ENCODE results near the gene LRRC8A.

The LRRC8A gene

DNA sequence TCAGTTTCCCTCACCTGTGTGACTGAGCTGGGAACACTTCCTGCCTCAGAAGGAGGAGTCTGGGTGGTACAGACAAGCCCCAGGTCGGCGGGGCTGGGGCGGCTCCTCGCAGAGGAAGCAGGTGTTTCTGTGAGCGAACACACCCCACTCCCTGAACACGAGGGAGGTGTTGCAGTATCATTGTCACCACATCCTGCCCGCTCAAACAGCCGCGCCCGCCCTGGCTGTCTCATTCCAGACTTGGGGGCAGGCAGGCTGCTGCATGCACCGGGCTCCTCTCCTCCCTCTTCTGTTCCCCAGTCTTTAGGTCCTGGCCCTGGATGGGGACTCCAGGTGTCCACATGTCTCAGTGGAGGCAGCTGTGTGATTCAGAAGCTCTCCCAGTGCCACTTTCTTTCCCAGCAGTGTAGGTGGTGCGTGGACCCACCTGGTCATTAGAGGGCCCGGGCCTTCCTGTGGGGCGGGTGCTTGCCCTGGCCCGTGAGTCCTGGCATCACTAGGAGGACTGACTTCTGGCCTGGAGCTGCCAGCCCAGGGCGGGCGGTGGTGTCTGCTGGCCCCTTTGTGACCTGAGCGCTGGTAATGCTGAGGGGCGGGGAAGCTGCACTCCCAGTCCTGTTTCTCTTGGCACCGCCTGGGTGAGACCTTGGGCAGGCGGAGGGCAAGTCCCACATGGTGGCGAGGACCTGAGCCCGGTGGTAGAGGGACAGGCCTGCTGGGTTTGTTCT is 20.6 kb downstream of the LRRC8A start:
- DNase-seq = no peak

DNA sequence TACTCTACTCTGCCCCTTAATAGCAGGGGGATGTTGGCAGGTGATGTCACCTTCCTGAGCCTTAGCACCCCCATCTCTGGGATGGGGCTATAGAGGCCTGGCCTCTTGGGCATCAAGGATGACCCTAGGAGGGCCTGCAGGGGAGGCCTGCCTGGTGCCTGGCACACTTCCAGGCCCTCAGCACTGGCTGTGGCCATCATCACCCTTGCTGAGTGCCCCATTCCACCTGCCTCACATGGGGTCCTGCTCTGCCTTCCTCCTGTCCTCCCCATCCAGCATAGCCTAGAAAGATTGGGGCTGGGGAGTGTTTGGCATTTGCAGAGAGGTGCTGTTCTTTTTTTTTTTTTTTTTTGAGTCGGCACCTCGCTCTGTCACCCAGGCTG is 21.1 kb downstream of the LRRC8A start:
- DNase-seq = no peak

DNA sequence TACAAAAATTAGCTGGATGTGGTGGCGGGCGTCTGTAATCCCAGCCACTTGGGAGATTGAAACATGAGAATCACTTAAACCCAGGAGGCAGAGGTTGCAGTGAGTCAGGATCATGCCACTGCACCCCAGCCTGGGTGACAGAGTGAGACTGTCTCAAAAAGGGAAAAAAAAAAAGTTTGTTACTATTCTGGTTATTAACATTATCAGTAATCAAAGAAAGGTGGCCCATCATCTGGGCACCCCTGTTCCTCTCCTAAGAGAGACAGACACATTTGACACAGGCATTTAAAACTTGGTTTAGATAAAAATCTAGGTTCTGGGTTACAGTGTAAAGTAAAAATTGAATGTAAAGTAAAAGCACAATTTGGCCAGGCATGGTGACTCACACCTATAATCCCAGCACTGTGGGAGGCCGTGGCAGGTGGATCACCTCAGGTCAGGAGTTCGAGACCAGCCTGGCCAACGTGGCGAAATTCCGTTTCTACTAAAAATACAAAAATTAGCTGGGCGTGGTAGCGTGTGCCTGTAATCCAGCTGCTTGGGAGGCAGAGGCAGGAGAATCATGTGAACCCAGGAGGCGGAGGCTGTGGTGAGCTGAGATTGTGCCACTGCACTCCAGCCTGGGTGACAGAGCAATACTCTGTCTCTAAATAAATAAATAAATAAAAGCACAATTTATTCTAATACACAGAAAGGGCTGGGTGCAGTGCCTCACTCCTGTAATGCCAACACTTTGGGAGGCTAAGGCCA is 22.1 kb downstream of the LRRC8A start:
- DNase-seq = no peak

DNA sequence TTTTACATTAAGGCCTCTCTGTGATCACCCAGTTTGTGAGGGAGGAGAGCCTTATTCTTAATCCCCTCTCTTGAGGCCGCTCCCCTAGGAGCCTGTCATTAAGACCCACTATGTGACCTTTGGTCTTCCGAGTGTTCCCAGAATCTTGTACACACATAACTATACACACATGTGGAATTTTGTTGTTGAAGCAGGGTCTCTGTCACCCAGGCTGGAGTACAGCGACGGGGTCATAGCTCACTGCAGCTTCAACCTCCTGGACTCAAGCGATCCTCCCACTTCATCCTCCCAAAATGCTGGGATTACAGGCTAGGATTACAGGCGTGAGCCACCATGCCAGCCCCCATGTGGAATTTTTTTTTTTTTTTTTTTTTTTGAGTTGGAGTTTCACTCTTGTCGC is 24.0 kb downstream of the LRRC8A start:
- no peak for DNase-seq

DNA sequence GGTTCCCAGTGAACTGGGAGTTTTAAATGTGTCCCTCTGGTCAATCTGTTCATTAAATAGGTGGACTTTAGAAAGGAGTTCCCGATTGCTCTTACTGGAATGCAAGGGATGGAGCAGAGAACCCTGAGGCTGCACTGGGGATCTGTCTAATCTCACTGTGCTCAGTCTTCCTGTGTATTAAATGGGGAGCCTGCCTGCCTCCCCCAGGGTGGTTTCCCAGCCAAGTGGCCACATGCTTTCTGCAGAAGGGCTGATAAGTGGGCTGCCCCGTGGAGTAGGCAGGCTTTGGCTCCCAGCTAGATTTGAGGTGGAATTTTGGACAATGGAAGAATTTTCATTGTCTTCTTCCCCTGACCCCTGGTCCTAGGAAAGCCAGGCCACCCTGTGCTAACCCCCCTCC is 24.8 kb downstream of the LRRC8A start:
- no peak for DNase-seq

DNA sequence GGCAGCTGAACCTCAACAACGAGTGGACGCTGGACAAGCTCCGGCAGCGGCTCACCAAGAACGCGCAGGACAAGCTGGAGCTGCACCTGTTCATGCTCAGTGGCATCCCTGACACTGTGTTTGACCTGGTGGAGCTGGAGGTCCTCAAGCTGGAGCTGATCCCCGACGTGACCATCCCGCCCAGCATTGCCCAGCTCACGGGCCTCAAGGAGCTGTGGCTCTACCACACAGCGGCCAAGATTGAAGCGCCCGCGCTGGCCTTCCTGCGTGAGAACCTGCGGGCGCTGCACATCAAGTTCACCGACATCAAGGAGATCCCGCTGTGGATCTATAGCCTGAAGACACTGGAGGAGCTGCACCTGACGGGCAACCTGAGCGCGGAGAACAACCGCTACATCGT is 26.4 kb downstream of the LRRC8A start:
- no peak for DNase-seq

DNA sequence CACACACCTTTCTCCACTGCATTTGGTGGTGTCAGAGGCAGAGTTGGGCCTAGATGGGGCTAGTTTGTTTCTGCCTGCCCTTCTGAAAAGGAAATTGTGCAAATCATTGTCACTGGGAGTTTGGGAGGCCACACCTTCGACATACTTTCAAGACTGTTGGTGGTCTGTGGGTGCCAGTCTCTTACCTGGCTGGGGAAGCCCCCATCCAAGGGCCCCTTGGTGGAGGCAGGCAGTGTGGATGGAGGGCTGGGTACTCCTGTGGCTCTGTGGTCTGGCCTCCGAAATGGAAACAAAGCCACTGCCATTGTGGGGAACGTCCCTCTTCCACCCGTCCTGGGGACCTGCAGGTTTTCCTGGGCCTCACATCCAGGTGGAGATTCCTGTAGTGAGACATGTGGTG is 27.9 kb downstream of the LRRC8A start:
- no peak for DNase-seq

DNA sequence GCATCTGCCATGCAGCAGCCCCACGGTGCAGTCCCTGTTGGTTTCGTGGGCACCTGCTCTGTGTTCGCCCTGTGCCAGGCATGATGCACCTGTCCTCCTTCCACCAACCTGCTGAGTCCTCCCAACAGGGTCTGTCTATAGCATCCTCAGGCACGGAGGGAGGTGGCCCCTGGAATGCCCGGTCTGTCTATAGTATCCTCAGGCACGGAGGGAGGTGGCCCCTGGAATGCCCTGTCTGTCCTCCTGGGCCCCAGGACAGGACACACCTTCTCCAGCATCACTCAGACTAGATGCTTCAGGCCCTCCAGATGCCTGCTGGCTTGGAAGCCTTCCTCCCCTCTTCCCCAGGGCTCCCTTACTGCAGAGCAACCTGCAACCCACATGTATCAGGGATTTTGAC is 29.0 kb downstream of the LRRC8A start:
- no peak for DNase-seq

DNA sequence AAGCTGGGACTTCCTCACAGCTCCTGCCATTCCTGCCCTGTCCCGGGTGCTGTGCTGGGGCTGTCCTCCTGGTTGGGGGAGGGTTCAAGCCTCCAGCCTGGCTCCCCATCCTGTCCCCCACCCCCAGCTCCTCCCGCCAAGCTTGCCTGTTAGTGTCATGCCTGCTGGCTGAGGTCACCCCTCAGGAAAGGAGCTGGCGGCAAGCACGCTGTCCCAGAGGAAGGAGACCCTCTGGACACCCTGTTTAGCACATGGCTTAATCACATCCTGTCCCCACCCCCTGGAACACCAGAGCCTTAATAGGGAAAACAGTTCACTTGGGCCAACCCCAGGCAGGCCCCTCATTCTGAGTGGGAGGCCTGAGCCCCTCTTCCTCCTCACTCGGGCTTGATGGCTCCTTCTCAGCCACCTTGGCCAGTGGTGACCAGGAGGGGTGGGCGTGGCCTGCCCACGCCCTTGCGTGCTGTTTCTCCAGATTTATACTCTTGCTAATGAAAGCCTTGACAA is 29.6 kb downstream of the LRRC8A start:
- DNase-seq = no peak

DNA sequence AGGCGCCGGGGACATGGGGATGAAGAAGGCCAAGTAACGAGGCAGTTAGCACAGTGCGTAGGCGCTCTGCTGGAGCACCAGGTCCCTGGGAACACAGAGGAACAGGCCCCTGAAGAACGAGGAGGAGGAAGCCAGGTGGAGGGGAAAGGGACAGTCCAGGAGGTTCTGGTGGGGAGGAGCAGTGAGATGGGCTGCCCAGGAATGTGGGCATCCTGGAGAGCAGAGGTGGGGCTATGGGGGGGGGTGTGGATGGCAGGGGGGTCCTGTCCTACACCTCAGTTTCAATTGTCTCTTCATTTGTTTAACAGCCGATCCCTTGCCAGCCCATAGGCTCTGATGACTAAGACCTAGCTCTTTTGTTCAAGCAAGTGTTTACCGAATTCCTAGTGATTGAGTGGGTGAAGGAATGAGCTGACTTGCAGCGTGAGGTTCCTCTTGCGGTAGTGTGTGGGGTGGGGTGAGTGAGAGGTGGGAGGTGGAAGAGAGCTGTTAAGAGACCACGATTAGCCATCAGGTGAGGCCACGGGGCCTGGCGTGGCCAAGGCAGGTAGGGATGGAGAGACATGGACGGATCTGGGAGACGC is 30.4 kb downstream of the LRRC8A start:
- DNase-seq = no peak

DNA sequence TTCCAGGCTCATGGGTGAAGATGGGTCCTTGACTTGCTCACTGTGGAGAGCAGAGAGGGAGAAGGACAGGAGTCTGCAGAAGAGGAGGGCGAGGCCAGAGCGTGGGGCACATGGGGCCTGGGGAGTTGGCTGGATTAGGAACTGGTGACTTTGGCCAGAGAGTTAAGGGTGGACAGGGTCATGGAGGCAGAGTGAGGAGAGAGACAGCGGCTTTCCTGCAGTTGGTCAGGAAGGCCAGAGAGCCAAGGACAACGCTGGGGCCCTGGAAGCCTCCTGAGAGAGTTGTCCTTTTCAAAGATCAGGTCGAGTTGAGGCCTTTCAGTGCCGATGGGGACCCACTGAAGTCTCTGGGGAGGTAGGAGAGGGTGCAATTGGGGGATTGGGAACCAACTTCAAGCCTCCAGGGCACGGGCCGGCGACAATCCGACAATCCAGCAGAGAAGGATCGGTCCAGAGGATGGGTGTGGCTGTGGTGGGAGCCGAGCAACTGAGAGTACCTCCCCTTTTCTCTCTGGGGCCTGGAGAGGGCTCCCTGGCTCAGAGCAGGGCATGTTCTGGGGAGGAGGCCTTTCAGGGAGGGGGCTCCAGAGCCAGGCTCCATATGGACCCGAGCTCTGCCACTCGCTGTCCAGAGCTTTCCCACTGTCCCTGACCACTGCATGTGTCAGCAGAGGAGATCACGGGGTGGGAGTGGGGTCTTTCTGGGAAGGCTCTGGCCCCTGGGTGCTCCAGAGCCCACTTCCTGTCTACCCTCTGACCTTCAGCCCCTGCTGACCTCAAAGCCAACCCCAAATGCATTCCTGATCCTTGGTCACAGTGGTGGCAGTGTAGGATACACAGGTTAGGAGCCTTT is 31.3 kb downstream of the LRRC8A start:
- no peak for DNase-seq

DNA sequence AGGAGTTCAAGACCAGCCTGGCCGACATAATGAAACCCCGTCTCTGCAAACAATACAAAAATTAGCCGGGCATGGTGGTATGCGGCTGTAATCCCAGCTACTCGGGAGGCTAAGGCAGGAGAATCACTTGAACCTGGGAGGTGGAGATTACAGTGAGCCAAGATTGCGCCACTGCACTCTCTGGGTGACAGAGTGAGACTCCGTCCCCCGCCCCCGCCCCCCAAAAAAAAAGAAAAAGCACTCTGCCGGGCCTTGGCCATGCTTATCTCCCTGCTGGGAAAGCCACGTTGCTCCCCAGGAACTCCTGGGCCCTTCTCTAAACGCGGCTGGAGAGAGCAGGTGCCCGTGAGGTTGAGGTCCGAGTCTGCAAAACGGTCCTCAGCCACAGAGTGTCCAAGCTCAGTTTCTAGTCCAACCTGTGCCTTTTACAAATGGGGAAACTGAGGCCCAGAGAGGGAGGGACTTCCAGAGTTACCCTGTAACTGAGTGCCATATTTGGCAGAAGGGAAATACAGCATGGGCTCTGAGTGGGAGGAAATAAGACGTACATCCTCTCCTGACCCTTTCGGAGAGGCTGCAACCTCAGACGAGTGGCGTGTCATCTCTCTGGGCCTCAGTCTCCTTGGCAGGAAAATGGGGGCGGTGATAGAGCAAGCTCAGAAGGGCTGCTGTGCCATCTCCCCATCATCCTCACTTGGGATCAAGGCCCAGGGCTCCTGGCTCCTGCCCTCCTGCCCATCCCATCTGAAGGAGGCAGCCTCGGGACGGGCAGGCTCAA is 32.3 kb downstream of the LRRC8A start:
- no peak for DNase-seq

DNA sequence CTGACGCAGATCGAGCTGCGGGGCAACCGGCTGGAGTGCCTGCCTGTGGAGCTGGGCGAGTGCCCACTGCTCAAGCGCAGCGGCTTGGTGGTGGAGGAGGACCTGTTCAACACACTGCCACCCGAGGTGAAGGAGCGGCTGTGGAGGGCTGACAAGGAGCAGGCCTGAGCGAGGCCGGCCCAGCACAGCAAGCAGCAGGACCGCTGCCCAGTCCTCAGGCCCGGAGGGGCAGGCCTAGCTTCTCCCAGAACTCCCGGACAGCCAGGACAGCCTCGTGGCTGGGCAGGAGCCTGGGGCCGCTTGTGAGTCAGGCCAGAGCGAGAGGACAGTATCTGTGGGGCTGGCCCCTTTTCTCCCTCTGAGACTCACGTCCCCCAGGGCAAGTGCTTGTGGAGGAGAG is 34.3 kb downstream of the LRRC8A start:
- DNase-seq = no peak

DNA sequence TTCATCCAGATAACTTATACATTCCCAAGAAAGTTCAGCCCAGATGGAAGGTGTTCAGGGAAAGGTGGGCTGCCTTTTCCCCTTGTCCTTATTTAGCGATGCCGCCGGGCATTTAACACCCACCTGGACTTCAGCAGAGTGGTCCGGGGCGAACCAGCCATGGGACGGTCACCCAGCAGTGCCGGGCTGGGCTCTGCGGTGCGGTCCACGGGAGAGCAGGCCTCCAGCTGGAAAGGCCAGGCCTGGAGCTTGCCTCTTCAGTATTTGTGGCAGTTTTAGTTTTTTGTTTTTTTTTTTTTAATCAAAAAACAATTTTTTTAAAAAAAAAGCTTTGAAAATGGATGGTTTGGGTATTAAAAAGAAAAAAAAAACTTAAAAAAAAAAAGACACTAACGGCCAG is 34.8 kb downstream of the LRRC8A start:
- no peak for DNase-seq

DNA sequence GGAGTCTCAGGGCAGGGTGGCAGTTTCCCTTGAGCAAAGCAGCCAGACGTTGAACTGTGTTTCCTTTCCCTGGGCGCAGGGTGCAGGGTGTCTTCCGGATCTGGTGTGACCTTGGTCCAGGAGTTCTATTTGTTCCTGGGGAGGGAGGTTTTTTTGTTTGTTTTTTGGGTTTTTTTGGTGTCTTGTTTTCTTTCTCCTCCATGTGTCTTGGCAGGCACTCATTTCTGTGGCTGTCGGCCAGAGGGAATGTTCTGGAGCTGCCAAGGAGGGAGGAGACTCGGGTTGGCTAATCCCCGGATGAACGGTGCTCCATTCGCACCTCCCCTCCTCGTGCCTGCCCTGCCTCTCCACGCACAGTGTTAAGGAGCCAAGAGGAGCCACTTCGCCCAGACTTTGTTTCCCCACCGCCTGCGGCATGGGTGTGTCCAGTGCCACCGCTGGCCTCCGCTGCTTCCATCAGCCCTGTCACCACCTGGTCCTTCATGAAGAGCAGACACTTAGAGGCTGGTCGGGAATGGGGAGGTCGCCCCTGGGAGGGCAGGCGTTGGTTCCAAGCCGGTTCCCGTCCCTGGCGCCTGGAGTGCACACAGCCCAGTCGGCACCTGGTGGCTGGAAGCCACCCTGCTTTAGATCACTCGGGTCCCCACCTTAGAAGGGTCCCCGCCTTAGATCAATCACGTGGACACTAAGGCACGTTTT is 35.4 kb downstream of the LRRC8A start:
- DNase-seq = no peak

DNA sequence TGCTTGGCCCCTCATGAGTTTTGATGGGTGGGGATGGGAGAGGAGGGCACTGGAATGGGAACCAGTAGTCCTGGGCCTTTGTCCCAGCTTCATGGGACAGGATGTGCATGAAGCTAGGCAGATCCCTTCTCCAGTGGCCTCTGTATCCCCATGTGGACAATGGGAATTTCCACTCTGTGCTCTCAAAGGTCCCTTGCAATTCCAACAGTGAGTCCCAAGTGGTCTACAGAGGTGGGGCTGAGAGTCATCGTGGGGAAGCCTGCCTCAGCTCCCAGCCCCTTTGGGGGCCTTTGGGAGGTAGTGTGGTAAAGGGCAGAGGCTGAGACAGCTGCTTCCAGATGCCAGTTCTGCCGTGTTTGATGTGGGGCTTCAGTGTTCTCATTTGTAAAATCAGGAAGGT is 37.0 kb downstream of the LRRC8A start:
- no peak for DNase-seq

DNA sequence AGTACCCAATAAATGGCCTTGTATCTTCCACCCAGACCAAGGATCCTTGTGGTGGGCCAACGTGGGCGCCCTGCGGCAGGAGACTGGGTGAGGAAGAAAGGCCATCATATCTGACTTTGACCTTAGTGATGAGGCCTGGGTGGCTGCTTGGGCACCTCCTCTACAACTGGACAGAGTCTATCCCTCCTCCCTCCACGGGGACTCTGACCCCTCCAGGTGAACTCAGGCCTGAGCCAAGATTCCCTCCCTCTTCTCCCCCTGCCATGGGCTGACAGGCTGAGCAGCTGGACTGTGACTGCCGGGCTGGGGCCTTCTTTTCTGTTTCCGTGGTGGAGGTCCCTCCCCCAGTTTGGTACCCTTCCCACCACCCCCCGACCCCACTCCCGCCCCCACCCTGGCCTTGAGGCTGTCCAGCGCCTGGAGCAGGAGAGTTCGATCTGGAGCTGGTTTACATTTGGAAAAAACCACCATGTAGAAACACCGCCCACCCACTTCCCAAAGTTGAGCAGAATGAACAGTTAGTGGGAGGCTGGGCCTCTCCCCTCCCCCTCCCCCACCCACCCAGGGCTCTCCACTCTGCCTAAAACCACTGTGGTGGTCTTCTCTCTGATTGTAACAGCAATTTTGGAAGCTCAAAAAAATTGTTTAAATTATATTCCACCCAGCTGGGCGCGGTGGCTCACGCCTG is 37.6 kb downstream of the LRRC8A start:
- DNase-seq = no peak

DNA sequence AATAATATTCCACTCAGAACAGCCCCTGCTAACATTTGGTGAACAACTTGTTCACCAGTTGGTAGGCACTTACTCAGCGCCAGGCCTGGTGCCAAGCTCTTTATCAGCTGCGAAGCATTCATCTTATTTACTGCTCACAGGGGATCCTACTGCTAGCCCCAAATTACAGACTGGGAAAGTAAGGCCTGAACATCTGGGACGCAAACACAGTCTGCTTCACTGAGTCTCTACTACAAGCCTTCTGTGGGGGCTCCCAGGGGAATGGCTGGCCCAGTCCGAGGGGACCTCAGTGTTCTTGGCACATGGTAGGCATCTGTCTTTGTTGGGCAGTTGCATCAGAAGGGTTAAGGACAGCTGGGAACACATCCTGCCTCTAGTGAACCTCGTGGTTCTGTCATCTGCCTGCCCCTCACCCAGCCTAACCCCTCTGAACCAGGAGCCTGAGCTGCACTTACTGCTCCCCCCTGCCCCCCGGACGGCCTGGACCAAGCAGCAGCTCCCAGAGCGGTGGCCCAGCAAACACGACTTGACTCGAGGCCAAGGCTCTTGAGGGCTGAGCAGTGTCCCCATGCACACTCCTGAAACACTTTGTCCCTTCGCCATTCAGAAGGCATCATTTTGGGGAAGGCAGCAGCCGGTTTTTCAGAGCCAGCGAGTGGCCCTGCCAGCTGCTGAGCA is 38.6 kb downstream of the LRRC8A start, which contains the start of gene PHYHD1:
TSS of gene PHYHD1 (plus strand) at position 602 of the 678 bp plus-strand sequence. CDS start 1,342 bp downstream, outside the sequence.
- DNase-seq = no peak

DNA sequence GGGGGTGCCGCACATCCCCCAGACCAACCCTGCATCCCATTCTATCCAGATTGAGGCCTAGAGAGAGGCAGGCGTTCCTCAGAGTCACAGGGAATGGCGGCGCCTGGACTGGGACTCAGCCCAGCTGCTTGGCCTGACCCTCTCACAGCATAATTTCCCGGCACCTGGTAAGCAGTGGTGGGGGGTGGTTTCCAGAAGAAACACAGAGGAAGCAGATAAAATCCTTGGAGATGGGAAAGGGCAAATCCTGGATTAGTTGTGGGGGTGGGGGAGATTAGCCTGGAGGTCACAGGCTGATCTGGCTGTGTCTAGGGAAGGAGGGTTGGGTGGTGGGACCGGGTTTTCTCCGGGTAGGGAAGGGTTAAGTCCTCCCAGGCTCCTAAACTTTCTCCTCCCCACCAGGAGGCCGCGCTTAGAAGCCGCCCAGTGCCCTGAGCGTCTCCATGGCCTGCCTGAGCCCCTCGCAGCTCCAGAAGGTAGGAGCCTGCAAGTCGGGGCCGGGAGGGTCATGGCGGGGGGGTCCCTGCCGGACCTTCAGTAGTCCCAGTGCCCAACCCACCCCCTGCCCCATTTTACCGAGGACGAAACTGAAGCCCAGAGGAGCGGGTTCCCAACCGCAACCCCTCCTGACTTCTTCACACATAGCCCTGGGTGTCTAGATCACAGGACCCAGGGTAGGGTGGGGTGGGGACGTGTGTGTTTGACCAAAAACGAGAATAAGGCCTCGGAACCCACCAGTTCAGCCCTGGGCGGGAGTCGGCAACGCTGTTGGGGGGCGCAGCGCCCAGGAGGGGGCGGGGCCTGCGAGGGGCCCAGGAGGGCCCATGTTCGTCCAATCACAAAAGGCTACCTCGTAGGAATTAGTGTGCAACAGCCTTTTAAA is 40.2 kb downstream of the LRRC8A start:
- no peak for DNase-seq

All from NCI-H187 (cell line).